DMS153 treated with DMSO at 0.1 percent for 48 hours (cell line): Measurements from ENCODE around the gene DLST.

ENCODE experiments used
- DNase-seq: peaks from one replicate; lab custom pipeline; 2025; ENCODE audit not compliant: unreplicated experiment; lab: John Stamatoyannopoulos, UW

The DLST gene

DNA sequence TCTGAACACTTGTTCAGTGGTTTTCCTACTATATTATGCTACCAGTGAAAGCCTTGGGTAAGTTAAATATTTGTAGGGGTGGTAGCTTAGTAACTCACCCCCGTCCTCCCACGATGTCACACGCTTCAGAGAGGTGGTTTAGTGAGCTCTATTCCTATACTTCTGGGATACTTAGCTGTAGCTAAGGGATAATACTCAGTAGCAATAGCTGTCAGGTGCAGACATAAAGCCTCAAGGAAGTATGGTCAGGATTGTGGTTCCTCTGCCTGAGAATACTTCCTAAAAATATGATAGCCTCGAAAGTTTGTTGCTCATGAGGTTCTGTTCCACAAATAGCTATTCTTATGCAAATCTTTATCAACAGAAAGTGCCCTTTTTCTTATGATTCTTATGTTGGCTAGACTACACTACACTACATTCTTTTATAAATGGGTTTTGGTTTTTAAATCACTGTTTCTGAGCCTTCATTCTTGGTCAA, 11.9 kb downstream of the DLST start:
- no peak for DNase-seq

DNA sequence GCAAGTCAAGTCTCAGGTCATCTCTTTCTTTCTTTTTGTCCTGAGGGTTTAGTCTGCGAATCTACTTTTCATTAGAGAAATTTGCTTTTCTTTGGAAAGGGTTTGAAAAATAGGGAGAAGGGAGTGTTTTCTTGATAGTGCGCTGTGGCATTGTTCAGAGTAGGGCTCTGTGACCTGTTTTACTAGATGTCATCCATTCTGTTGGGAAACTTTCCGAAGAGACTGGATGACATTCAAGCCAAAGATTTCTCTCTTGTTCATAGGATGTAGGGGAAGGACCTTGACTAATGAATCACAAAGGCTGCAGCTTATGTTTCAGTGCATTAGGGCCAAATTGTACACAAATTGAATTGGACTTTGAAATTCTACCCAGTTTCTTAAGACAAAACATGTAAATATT, 14.7 kb downstream of the DLST start:
- no peak for DNase-seq

DNA sequence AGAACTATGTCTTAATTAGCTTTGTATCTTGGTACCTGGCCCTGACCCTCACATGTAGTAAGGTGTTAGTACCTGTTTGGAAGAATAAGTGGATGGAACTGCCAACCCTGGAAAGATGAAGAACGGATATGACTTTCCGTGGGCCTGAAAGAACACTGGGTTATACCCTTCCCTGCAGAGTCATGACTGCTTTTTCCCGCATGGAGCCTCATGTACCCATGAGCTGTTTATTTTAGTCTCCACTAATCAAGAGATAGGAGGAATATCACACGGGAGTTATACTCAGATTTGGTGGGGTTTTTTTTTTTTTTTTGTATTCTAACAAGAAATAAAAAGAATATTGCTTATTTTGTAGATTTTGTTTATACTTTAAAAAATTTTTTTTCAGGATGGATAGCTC, 15.9 kb downstream of the DLST start:
- no peak for DNase-seq

DNA sequence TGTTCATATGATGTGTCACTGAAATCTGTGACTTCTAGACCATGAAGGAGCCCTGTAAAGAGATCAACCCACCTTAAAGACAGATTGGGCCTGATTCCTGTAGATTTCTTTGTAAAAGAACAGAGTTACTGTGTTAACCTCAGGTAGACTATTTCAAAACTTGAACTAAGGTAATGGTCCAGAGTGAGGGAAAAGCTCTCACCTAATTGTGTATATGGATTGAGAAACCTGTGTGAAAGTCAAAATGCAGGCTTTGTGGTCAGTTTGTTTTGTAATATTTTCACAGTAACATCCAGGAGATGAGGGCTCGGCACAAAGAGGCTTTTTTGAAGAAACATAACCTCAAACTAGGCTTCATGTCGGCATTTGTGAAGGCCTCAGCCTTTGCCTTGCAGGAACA, 16.4 kb downstream of the DLST start:
- DNase-seq = no peak

DNA sequence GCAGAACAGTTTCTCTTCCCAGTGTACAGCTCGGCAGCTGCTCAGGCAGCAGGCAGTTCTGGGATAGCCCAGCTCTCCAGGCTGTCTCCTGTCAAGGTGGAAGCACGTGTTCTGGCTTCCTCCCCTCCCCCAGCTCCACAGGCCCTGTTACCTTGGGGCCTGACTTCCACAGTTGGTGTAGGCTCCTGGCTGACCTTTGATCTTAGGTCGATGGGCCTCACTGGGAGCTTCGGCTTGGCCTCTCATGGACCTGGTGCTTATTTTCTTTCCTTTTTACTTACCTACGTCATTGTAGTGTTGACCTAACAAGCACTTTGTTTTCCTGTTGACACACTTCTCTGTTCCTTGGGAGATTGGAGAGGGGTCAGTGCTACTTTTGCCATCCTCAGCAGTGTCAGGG, 17.0 kb downstream of the DLST start:
- DNase-seq = no peak

DNA sequence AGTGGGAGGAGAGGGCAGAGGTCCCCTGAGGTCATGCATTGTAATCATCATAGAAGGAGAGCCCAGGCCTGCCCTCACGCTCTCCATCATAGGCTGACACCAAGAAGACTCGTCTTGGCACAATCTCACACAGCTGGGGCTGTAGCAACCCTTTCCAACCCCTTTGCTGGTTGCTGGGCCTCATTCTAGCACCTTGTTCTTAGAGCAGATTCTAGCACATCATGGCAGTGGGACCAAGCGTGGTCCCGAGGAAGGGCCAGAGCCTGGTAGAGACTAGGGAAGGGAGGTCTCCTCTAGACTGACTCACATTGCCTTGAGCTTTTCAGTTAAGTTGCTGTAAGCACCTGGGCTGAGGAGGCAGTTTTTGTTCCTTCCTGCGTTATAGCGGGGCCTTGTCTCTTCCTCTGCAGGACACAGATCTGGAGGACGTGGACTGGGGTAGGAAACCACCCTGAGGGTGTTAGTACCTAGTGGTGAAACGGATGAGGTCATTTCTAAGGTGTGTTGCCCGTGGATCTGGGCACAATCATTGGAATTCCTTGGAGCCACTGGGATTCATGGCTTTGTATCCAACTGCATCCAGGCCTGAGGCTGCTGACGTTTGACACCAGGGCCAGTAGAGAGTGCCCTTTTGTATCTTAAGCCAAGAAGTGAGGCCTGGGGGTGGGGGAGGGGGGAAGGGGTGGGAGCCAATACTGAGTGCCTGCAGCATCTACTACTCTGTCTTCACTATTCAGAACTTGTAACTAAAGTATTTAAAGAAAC, 21.4 kb downstream of the DLST start:
- DNase-seq = no peak

DNA sequence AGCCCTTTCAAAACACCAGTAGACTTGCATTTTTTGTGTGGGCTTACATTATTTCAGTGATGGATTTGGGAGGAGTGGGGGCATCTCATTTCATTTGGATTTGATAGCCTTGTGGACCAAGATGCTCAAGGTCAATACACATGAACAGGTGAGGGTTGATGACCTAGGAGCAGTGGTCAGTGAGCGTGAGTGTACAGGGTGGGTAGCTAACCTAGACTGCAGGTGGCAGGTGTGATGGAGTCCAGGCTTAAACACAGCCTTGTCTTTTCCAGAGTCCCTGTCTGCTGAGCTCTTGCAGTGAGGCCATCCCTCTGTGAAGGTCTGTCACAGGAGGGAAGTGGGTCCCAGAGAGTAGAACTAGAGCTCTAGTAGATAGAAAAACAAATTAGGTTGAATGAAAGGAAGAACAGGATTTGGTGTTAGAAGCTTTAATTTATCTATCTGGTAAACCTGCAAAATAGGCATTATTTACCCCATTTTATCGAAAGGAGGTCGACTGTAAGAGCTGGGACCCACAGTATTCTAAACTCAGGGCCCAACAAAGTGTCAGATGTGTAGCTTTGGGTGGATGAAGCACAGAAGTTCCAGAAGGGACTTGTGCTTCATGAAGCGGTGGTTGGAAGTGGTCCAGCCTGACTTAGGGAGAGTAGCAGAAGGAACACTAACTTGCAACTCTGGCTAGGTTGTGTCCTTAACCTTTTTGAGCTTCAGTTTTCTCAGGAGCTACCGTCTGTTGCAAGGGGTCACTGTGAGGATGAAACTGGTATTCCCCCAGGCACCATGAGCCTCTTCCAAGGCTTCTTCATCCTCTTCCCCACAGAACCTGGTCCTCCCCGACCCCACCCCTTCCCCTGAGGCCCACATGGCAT, 23.2 kb downstream of the DLST start:
- no peak for DNase-seq

DNA sequence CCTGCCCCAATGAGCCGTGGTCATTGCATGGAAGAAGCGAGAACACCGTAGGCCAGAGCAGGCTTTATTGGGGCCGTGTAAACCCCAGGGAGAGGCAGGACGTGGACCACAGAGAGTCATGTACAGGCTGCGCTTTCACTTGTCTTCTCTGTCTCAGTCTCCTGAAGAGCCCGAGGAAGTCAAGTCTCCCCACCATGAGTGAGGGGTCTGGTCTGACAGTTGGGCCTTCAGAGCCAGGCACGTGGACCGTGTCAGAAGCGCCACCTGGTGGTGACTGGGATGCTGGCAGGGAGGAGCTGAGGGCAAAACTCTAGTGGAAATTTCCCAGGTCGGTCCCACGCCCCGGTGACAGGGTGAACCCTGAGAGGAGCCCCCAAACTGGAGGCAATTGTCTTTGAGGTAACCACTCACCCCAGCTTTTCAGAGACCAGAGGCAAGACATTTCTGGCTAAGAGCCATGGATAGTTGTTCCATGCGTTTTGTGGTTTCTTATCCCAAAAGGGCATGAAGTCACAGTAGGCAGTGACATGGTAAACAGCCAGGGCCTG, 24.0 kb downstream of the DLST start:
- DNase-seq = no peak

DNA sequence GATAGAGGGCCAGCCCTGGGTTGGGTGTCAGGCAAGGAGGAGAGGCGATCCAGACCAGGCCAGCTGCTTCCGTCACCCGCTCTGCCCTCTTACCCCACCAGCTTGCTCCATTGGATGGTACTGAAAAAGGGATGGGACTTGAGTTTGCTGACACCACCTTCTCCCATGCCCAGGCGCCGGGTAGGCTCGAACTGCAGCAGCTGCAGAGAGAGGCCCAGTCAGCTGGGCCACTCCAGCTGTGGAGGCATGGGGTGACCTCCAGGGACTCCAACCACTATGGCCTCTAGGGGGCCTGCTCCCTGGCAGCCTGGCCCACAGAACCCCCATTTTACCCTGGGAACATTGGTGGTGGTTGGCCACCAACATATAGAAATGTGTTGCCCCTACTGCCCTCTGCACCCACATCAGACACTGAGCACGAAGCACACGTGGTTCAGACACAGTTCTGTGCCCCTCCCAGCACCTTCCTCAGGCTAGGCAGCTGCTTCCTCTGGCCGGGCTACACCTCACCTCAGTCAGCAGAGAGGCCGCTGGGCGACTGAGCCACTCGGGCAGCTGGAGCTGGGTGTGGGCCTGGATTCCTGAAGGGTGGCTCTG, 25.3 kb downstream of the DLST start:
- DNase-seq = no peak

DNA sequence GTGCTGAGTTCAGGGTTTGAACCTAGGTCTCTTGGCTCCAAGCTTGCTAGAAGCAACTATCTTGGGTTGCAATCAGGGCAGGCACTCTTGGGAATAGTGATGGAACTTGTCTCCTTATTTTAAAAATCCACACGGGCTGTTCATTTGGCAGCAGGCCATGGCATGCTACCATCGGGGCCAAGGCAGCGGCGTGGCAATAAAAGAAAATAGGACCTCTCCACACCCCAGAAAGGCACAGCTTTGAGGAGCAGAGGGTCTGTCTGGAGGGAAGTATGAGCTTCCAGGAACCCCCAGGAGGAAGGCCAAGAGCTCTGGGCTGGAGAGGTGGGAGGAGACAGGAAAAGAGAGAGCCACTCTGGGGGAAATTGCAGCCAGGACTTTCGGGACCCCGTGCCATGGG, 26.0 kb downstream of the DLST start:
- DNase-seq = no peak

DNA sequence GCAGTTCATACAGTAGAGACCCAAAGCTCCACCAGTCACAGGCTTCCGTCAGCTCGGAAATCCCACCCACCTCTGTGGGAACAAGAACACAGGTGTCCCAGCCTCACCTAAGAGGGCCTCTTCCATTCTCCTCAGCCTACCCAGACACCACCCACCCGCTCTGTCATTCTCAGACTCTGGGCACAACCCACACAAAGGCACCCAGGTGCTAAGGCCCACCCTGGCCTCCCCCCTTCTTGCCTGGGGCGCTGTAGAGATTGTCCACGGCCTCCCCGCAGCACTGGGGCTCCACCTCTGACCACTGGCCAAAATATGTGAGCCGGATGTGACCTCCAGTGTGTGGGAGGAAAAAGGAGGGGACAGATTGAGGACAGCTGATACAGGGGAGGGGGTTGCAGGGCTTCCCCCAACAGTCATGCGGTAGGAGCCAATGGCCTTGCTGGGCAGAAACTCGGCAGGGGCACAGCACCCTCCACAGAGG, 27.2 kb downstream of the DLST start:
- no peak for DNase-seq

DNA sequence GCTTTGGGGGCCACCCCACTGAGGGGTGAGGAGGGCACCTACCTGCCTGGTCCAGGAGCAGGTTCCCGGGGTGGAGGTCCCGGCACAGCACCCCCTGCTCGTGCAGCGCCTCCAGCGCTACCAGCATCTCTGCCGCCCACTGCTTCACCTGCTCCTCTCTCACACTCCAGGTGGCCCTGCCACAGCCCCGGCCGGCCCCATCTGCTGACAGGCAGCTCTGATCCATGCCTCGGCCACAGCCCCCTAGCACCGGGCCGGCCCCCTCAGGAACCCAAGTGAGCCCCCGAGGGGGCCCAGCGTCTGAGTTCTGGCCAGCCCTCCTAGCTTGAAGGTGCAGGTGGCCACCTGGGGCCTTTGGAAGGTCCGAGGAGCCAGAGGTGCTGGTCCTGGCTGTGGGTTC, 27.8 kb downstream of the DLST start:
- DNase-seq = no peak

DNA sequence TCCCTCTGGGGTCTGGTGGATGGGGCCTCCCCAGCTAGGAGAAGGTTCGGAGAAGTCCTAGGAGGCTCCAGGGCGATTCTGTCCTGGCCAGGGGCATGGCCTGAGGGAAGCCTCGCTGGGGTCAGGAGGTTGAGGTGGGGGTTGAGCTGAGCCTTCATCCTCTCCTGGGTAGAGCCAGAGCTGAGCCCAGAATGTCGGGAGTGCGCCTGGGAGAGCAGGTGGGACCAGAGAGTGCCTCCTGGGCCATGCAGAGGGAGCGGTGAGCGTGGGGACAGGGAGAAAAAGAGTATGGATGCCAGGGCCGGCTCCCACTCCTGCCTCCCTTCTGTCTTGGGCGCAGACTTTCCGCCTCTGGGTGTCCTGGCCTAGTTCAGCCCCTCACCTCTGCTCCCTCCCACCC, 28.2 kb downstream of the DLST start:
- DNase-seq = no peak

DNA sequence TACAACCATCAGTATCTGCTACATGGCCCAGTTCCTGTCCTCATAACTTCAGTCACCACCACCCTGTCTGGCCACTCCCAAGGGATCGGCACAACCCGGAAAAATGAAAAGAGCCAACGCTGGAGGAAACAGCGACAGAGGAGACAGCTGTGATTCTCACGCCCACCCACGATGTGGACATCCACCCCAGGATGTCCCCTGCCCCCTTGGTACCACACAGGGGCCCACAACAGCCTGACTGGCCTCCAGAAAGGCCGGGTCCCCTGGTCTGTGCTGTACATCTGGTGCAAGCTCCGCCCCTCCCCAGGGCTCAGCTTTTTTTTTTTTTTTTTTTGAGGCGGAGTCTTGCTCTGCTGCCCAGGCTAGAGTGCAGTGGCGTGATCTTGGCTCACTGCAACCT, 28.8 kb downstream of the DLST start:
- no peak for DNase-seq

DNA sequence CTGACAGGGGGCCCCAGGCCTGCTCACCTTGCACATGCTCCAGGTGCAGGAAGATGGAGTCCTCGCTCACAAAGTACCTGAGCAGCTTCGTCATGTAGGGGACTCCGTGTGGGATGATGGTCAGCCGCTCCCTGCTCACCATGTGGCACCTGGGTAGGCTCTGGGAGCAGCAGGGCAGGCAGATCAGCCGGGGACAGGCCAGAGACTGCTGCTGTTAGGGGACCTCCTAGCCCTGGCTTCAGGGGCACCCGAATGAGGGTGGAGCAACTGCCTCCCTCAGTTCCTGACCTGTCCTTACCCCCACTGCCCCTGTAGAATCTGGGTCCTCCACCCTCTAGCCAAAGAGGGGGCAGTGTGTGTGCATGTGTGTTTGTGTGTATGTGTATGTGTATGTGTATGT, 29.5 kb downstream of the DLST start:
- no peak for DNase-seq

DNA sequence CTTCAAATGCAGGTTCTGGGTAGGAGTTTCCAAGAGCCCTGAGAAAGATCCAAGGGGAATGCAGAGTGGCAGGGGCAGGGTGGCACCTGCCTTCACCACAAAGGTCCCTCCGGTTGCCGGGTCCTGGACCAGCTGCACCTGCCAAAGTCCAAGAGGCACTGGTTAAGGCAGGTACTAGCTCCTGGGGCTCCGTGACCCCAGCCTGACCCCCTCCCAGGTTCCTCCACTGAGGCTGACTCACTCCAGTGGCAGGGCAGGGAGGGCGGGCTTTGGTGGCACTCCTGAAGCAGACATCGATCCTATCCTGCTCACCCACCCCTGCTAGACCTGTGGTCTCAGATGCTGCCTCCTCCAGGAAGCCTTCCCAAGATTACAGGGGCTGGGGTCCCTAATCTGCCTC, 30.0 kb downstream of the DLST start:
- DNase-seq = no peak

DNA sequence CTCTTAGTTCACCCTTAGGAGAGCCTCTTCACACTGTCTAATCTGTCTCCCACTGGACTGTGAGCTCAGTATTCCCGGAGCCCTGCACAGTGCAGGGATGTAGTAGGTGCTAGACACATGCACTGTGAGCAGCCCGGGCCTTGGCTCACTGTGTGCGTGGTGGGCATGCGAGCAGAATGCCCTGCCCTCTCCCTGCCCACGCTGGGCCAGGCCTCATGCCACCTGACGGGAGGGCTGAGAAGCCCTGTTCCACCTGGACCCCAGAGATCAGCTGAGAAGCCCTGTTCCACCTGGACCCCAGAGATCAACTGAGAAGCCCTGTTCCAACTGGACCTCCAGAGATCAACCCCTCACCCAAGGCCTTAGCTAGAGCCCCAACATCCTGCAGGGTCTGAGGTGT, 30.4 kb downstream of the DLST start:
- no peak for DNase-seq

DNA sequence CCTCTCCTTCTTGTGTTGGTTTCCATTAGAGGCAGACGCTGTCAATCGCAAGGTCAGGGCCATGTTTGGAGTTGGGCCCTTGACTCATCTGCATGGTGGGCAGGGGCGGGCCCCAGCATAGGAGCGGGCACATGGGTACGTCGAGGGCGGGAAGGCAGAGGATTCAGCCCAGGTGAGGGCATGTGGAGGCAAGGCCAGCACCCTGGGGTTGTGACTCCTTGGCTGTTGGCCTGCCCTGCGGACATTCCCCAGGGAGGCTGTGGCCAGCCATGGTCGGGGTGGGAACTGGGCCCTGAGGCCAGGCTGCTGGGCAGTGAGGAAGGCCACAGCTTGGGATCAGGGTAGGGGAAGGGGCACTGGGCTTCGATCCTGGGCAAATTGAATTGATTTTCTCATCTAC, 31.1 kb downstream of the DLST start:
- DNase-seq = no peak

DNA sequence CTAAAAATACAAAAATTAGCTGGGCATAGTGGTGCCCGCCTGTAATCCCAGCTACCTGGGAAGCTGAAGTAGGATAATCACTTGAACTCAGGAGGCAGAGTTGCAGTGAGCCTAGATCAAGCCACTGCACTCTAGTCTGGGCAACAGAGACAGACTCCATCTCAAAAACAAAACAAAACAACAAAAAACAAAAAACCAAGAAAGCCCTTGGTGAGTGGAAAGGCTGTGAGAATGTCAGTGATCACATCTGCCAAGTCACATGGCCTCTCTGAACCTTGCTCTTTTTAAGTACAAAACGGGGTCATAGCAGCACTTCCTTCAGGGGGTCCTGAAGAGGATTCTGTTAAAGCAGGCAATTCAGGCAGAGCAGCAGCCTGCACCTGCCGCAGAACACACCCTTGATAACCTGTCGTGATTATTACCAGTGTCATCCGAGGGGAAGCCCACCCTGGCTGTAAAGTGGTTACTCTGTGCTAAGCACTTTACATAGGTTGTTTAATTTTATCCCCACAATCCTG, 31.7 kb downstream of the DLST start:
- no peak for DNase-seq

DNA sequence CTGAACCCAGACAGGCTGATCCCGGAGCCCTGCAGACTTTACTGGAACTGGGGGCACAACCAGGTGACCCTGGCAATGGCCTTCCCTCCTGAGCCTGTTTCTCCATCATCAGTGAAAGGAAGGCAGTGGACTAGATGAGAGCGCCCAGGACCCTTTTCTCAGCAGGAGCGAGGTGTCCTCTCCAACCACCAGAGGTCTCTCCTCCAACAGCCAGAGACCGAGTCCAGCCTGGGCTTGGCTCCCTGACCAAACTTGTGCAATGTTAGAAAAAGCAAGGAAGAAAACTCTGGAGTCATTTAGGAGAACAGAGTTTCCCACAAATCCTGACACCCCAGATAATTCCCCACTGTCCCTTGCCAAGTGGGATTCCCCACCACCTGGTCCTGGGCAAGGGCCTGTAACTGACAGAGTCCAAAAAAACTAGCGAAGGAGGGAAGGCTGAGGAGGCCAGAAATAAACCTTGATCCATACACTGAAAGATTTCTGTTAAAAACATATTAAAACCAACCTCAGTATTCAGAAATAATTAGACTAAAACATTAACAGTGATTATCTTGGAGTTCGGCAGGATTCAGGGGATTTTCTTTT, 32.4 kb downstream of the DLST start:
- no peak for DNase-seq

DNA sequence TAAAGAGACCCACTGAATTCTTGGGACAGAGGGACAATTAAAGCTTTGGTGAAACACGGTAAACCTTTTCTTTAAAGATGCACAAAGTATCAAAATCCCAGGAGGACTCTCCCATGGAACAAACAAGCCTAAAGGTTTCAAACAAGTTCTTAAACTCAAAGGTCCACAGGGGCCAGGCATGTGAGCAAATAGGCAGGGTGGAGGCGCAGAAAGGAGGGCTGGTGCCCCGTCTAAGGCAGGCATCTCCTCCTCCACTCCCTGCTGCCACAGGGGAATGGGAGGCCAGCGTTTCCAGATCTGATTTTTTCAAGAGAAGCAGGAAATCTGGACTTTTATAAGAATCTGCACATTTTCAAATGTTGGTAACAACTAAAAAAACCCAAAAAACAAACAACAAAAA, 33.7 kb downstream of the DLST start:
- no peak for DNase-seq
